ENCODE measurements around the gene OR2L13. TPM values are rescaled to one million over a fixed set of nuclear protein-coding genes. Genes with fewer than 3 reads are reported as not detected.

Gene OR2L13
- total RNA-seq, 1 experiment from 2014 or later: not detected

DNA sequence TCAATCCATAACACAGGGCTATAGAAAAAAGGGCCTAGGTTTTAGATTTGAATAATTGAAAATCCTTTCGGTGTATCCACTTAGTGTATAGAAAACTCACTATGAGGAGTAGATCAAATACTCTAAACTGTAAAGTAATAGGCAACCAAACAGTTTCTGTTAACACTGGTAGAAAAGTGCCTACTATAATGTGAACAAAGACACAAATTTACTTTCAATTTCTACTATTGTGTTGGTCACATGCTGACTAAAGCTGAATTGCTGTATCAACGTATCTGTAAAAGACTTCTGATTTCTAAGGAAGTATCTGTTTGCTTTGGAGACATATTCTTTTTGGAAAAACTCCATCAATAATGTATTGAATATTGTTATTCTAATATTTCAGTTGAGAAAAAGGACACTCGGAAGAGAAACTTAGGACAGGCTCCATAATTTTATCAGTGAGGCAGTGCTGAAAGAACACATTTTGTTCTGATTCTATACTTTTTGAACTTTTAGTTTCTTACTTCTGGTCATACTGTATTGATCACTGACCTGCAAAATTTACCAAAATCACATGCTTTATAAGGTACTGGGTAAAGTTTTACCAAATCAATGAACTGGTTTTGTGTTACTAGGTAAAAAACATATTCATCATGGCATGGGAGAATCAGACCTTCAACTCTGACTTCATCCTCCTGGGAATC, 49.7 kb downstream of the OR2L13 start, which contains the start of gene OR2M5:
TSS of gene OR2M5 (plus strand) at position 636 of the 686 bp plus-strand sequence. CDS start at position 636, 0 bp downstream.
- Mint-ChIP-seq H3K27ac (ENCODE audit: unreplicated experiment) (no peak within 1 kb of the TSS), H3K4me3 (ENCODE audit: low read depth, unreplicated experiment) (no peak within 1 kb of the TSS), H3K4me1 (ENCODE audit: low read depth, unreplicated experiment) (no peaks in the 10 kb centered on the region), H3K36me3 (ENCODE audit: insufficient read depth, unreplicated experiment) (no peaks in the 10 kb centered on the region), H3K9me3 (ENCODE audit: low read depth, unreplicated experiment) (peaks cover 32% of the 10 kb centered on the region), H3K27me3 (ENCODE audit: unreplicated experiment) (no peaks in the 10 kb centered on the region)
- intact Hi-C loops (cut with micrococcal nuclease; ENCODE audit: unreplicated experiment): no loop called here
- BruUV-seq (replicated peaks): no TSS peak
- CTCF ChIA-PET: no interaction called here
- DNase-seq: no peak
- TF ChIP-seq, protein P1, sequence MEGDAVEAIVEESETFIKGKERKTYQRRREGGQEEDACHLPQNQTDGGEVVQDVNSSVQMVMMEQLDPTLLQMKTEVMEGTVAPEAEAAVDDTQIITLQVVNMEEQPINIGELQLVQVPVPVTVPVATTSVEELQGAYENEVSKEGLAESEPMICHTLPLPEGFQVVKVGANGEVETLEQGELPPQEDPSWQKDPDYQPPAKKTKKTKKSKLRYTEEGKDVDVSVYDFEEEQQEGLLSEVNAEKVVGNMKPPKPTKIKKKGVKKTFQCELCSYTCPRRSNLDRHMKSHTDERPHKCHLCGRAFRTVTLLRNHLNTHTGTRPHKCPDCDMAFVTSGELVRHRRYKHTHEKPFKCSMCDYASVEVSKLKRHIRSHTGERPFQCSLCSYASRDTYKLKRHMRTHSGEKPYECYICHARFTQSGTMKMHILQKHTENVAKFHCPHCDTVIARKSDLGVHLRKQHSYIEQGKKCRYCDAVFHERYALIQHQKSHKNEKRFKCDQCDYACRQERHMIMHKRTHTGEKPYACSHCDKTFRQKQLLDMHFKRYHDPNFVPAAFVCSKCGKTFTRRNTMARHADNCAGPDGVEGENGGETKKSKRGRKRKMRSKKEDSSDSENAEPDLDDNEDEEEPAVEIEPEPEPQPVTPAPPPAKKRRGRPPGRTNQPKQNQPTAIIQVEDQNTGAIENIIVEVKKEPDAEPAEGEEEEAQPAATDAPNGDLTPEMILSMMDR (IDR thresholded peaks at IDR 0.05; ENCODE audit: unreplicated experiment): no peak

Other genes starting within 250 kb of the OR2L13 start
- not detected in 2 replicates for gene TRIM58, start 238.0 kb upstream of the OR2L13 start, total RNA-seq (2022)
- gene OR2W3, start 199.6 kb upstream of the OR2L13 start, total RNA-seq (2022): not detected in 2 replicates
- not detected in 2 replicates for gene OR2T8, start 174.9 kb upstream of the OR2L13 start, total RNA-seq (2022)
- not detected in 2 replicates for gene OR2AJ1, start 170.3 kb upstream of the OR2L13 start, total RNA-seq (2022)
- not detected in 2 replicates for gene OR2L8, start 146.3 kb upstream of the OR2L13 start, total RNA-seq (2022)
- not detected in 2 replicates for gene OR2AK2, start 130.0 kb upstream of the OR2L13 start, total RNA-seq (2022)
- not detected in 2 replicates for gene OR2L5, start 81.5 kb upstream of the OR2L13 start, total RNA-seq (2022)
- gene OR2L2, start 65.1 kb upstream of the OR2L13 start, total RNA-seq (2022): 0.21 TPM in 1 of 2 replicates, not detected in the other
- gene OR2L3, start 48.3 kb upstream of the OR2L13 start, total RNA-seq (2022): not detected in 2 replicates
- not detected in 2 replicates for gene OR2M5, start 50.0 kb downstream of the OR2L13 start, total RNA-seq (2022)
- not detected in 2 replicates for gene OR2M2, start 79.6 kb downstream of the OR2L13 start, total RNA-seq (2022)
- gene OR2M3, start 102.1 kb downstream of the OR2L13 start, total RNA-seq (2022): not detected in 2 replicates
- gene OR2M4, start 136.2 kb downstream of the OR2L13 start, total RNA-seq (2022): not detected in 2 replicates
- gene OR2T33, start 182.8 kb downstream of the OR2L13 start, total RNA-seq (2022): not detected in 2 replicates
- gene OR2T12, start 208.2 kb downstream of the OR2L13 start, total RNA-seq (2022): not detected in 2 replicates
- gene OR2M7, start 229.4 kb downstream of the OR2L13 start, total RNA-seq (2022): not detected in 2 replicates

Data from Calu3 (cell line).